ENCODE results near the gene ADGRL3.

The ADGRL3 gene

DNA sequence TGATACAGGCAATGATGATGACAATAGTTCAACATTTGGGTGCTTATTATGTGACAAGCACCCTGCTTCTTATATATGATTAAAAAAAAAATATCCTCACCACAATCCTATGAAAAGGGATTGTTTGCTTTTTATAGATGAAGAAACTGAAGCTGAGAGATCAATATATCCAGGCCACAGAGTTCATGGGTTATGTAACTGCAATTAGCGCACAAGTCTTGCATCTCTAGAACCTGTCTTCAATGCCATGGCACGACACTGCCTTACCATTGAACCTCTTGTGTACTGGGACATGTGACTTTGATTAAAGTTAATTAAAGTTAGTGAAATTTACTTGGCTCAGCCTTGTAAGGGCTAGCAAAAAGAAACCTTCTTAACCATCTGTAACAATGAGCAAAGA is 599.7 kb downstream of the ADGRL3 start (continued):
- TF ChIP-seq, protein P1, sequence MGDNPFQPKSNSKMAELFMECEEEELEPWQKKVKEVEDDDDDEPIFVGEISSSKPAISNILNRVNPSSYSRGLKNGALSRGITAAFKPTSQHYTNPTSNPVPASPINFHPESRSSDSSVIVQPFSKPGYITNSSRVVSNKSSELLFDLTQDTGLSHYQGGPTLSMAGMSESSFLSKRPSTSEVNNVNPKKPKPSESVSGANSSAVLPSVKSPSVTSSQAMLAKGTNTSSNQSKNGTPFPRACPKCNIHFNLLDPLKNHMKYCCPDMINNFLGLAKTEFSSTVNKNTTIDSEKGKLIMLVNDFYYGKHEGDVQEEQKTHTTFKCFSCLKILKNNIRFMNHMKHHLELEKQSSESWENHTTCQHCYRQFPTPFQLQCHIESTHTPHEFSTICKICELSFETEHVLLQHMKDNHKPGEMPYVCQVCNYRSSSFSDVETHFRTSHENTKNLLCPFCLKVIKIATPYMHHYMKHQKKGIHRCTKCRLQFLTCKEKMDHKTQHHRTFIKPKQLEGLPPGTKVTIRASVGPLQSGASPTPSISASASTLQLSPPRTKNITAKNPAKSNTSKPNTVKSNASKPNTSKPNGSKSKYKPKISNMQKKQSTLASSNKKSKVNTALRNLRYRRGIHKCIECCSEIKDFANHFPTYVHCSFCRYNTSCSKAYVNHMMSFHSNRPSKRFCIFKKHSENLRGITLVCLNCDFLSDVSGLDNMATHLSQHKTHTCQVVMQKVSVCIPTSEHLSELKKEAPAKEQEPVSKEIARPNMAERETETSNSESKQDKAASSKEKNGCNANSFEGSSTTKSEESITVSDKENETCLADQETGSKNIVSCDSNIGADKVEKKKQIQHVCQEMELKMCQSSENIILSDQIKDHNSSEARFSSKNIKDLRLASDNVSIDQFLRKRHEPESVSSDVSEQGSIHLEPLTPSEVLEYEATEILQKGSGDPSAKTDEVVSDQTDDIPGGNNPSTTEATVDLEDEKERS (tag by site-specific recombination; IDR thresholded peaks at IDR 0.05) = no peak
- TF ChIP-seq ZXDB (tag by site-specific recombination; IDR thresholded peaks at IDR 0.05) (no peak), ZNF302 (tag by site-specific recombination; IDR thresholded peaks at IDR 0.05; ENCODE audit: low read depth) (no peak), ZNF521 (tag by site-specific recombination; IDR thresholded peaks at IDR 0.05) (no peak)

DNA sequence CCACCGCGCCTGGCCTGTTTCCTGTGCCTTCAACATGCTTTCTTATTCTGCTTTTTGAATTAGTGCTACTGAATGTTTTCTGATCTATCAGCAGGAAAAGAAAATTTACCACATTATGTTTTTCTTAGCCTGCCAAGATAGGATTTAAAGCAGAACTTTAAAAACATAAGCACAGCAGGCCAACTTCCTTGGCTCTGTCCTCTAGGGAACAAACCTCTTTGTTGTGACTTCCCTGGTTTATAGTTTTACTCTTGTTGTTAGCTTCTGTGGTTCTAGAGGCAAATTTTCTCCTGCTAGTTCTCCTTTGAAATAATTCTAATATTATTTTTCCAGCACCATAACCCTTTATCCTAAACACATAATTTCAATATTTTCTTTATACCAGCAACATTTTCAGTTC is 605.1 kb downstream of the ADGRL3 start:
- Histone ChIP-seq H3K4me3 (ENCODE audit: low read depth, low read length) (no peak overlapping the region), H3K27ac (ENCODE audit: extremely low read depth, low read depth, low read length) (no peak overlapping the region), H3K36me3 (ENCODE audit: control insufficient read depth in 2 of 2, insufficient read depth in 1 of 2, low read length in 2 of 2) (no peaks in the 10 kb centered on the region), H3K4me1 (ENCODE audit: control insufficient read depth, insufficient read depth, low read length) (no peaks in the 10 kb centered on the region), H3K9me3 (ENCODE audit: control insufficient read depth, insufficient read depth, low read depth, low read length) (no peaks in the 10 kb centered on the region)
- ChIA-PET CTCF (interaction anchor here (0.6 kb wide), 1 partner anchor 84 kb away, joined by 3 read pairs; no protein-coding TSS in a partner anchor), POLR2A (no interaction called here)
- TF ChIP-seq, protein P2, sequence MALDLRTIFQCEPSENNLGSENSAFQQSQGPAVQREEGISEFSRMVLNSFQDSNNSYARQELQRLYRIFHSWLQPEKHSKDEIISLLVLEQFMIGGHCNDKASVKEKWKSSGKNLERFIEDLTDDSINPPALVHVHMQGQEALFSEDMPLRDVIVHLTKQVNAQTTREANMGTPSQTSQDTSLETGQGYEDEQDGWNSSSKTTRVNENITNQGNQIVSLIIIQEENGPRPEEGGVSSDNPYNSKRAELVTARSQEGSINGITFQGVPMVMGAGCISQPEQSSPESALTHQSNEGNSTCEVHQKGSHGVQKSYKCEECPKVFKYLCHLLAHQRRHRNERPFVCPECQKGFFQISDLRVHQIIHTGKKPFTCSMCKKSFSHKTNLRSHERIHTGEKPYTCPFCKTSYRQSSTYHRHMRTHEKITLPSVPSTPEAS (tag by site-specific recombination; IDR thresholded peaks at IDR 0.05) = no peak
- TF ChIP-seq IKZF3 (tag by site-specific recombination; IDR thresholded peaks at IDR 0.05) = no peak
- no peak for TF ChIP-seq ZNF776 (tag by site-specific recombination; IDR thresholded peaks at IDR 0.05; ENCODE audit: borderline replicate concordance)
- TF ChIP-seq ZNF248 (tag by site-specific recombination; IDR thresholded peaks at IDR 0.05) = no peak
- no peak for TF ChIP-seq ZNF843 (tag by site-specific recombination; IDR thresholded peaks at IDR 0.05)
- TF ChIP-seq ZNF169 (tag by site-specific recombination; IDR thresholded peaks at IDR 0.05) = no peak
- TF ChIP-seq, protein P3, sequence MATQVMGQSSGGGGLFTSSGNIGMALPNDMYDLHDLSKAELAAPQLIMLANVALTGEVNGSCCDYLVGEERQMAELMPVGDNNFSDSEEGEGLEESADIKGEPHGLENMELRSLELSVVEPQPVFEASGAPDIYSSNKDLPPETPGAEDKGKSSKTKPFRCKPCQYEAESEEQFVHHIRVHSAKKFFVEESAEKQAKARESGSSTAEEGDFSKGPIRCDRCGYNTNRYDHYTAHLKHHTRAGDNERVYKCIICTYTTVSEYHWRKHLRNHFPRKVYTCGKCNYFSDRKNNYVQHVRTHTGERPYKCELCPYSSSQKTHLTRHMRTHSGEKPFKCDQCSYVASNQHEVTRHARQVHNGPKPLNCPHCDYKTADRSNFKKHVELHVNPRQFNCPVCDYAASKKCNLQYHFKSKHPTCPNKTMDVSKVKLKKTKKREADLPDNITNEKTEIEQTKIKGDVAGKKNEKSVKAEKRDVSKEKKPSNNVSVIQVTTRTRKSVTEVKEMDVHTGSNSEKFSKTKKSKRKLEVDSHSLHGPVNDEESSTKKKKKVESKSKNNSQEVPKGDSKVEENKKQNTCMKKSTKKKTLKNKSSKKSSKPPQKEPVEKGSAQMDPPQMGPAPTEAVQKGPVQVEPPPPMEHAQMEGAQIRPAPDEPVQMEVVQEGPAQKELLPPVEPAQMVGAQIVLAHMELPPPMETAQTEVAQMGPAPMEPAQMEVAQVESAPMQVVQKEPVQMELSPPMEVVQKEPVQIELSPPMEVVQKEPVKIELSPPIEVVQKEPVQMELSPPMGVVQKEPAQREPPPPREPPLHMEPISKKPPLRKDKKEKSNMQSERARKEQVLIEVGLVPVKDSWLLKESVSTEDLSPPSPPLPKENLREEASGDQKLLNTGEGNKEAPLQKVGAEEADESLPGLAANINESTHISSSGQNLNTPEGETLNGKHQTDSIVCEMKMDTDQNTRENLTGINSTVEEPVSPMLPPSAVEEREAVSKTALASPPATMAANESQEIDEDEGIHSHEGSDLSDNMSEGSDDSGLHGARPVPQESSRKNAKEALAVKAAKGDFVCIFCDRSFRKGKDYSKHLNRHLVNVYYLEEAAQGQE (tag by site-specific recombination; IDR thresholded peaks at IDR 0.05) = no peak

DNA sequence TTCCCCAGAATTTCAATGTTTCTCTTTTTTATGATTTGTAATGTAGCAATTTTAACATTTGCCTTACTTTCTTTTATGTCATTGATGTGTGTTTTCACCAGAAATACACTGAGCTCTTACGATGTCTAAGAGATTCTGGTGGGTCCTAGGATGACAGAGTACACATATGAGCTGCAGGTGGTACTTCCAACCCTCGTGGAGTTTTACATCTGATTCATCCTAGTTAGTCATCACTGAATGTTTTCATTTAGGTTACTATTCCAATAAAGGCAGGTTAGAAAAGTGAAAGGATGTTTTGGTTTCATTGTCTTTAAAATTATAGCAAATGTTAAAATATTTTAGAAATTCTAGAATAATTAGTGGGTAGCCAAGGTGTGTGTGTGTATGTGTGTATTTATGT is 605.9 kb downstream of the ADGRL3 start:
- Histone ChIP-seq H3K27ac (ENCODE audit: extremely low read depth, low read depth, low read length) (no peak overlapping the region), H3K9me3 (ENCODE audit: control insufficient read depth, insufficient read depth, low read depth, low read length) (no peaks in the 10 kb centered on the region), H3K4me1 (ENCODE audit: control insufficient read depth, insufficient read depth, low read length) (no peaks in the 10 kb centered on the region), H3K4me3 (ENCODE audit: low read depth, low read length) (no peak overlapping the region), H3K36me3 (ENCODE audit: control insufficient read depth in 2 of 2, insufficient read depth in 1 of 2, low read length in 2 of 2) (no peaks in the 10 kb centered on the region)
- TF ChIP-seq SP7 (tag by site-specific recombination; IDR thresholded peaks at IDR 0.05) = no peak
- no peak for TF ChIP-seq ZFP69B (tag by site-specific recombination; IDR thresholded peaks at IDR 0.05)
- no peak for TF ChIP-seq ZNF23 (tag by site-specific recombination; IDR thresholded peaks at IDR 0.05; ENCODE audit: borderline replicate concordance)
- ChIA-PET POLR2A (no interaction called here), CTCF (no interaction called here)

Measured in HEK293 (cell line).